HCT116 (cell line): Measurements from ENCODE around the gene CARMIL1.

Experiments used
- POLR2A ChIP-seq: IDR thresholded peaks from 2 replicates; pipeline ENCODE4 v1.7.0; 2011; ENCODE audit warnings: borderline replicate concordance; ENCODE audit not compliant: insufficient read depth, insufficient read length; ENCODE audit errors: extremely low read depth
- POLR2AphosphoS5 ChIP-seq: IDR thresholded peaks from 2 replicates; pipeline ENCODE4 v1.6.1; 2011; ENCODE audit warnings: mild to moderate bottlenecking, low read depth, low read length, moderate library complexity
- TCF7L2 ChIP-seq: IDR thresholded peaks from 2 replicates; pipeline ENCODE4 v1.7.0; 2011; ENCODE audit warnings: borderline replicate concordance, inconsistent platforms; ENCODE audit not compliant: insufficient read depth, insufficient read length; ENCODE audit errors: extremely low read depth
- TF ChIP-seq, protein P1 (sequence below), 3 experiments: fragments of 200-600 bp in 1 of 3; sonication (generic) in 1 of 3; IDR thresholded peaks in 2 of 3; conservative IDR thresholded peaks in 1 of 3; 2 replicates each; pipeline ENCODE4 v1.5.1; 2012 to 2017; ENCODE audit warnings: low read depth in 2 of 3, low read length in 2 of 3, antibody characterized with exemption in 1 of 3, borderline replicate concordance in 1 of 3, control low read depth in 1 of 3, mild to moderate bottlenecking in 1 of 3, mixed read lengths in 1 of 3, mixed run types in 1 of 3, moderate library complexity in 1 of 3; ENCODE audit not compliant: insufficient read depth in 1 of 3

DNA sequence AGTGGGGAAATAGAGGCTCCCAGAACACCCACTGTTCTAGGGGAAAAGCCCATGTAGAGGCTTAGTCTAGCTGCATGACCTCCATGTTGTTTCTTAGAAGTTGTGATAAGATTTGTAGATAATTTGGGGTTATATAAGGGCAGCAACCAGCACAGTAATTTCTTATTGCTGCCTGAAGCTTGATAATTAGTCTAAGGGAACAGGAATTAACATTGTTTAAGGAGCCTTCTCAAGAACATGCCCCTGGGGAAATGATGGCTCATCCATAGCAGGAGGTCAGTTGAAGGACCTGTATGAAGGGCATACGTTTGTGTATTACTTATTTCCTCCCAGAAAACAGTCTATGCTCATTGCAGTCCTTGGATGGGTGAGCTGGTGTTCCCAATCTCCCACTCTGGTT lies 202.1 kb downstream of the CARMIL1 start:
- TF ChIP-seq POLR2A (no peak), POLR2AphosphoS5 (no peak), TCF7L2 (no peak)
- TF ChIP-seq, protein P1, sequence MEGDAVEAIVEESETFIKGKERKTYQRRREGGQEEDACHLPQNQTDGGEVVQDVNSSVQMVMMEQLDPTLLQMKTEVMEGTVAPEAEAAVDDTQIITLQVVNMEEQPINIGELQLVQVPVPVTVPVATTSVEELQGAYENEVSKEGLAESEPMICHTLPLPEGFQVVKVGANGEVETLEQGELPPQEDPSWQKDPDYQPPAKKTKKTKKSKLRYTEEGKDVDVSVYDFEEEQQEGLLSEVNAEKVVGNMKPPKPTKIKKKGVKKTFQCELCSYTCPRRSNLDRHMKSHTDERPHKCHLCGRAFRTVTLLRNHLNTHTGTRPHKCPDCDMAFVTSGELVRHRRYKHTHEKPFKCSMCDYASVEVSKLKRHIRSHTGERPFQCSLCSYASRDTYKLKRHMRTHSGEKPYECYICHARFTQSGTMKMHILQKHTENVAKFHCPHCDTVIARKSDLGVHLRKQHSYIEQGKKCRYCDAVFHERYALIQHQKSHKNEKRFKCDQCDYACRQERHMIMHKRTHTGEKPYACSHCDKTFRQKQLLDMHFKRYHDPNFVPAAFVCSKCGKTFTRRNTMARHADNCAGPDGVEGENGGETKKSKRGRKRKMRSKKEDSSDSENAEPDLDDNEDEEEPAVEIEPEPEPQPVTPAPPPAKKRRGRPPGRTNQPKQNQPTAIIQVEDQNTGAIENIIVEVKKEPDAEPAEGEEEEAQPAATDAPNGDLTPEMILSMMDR (IDR thresholded peaks at IDR 0.05 in 2 of 3, conservative IDR thresholded peaks at IDR 0.05 in 1 of 3; ENCODE audit: borderline replicate concordance in 1 of 3, insufficient read depth in 1 of 3, low read depth in 2 of 3, low read length in 2 of 3) = no peak
